ENCODE data around the gene SBNO2.

The SBNO2 gene

GRCh38 chr19:1087813-1088415 lies 86.2 kb downstream of the SBNO2 start:
- DNase-seq = no peak

- DNase-seq = no peak
These were observed 87.5 kb downstream of the SBNO2 start for GRCh38 chr19:1086613-1087012.

GRCh38 chr19:1085676-1086442 lies 88.2 kb downstream of the SBNO2 start:
- DNase-seq = no peak

- DNase-seq = no peak
These were observed 88.9 kb downstream of the SBNO2 start for GRCh38 chr19:1085053-1085658.

- no peak for DNase-seq
These were observed 89.8 kb downstream of the SBNO2 start for GRCh38 chr19:1084024-1084868.

- DNase-seq = no peak
These were observed 90.9 kb downstream of the SBNO2 start for GRCh38 chr19:1082928-1083816.

GRCh38 chr19:1082165-1082927 lies 91.7 kb downstream of the SBNO2 start:
- no peak for DNase-seq

GRCh38 chr19:1081301-1082164 lies 92.5 kb downstream of the SBNO2 start:
- no peak for DNase-seq

GRCh38 chr19:1080360-1081161 lies 93.5 kb downstream of the SBNO2 start:
- no peak for DNase-seq

GRCh38 chr19:1079566-1080111 lies 94.4 kb downstream of the SBNO2 start:
- no peak for DNase-seq

- DNase-seq = peak; percentile 40
These were observed 97.1 kb downstream of the SBNO2 start for GRCh38 chr19:1076951-1077350.

GRCh38 chr19:1076046-1076386 lies 98.1 kb downstream of the SBNO2 start:
- DNase-seq = no peak

- no peak for DNase-seq
These were observed 99.4 kb downstream of the SBNO2 start for GRCh38 chr19:1074544-1075283.

- DNase-seq = no peak
These were observed 100.0 kb downstream of the SBNO2 start for GRCh38 chr19:1073956-1074517.

GRCh38 chr19:1073063-1073955 lies 100.8 kb downstream of the SBNO2 start:
- DNase-seq = no peak

GRCh38 chr19:1072371-1073015 lies 101.6 kb downstream of the SBNO2 start:
- DNase-seq = no peak

All from kidney glomerular epithelial cell (primary cell).